K562 (cell line): ENCODE results near the gene ADAM22. TPM values are rescaled to one million over a fixed set of nuclear protein-coding genes. Genes with fewer than 3 reads are reported as not detected.

Source experiments
- ELF1 ChIP-seq: fragments of 200-800 bp; sonication (Bioruptor generic); IDR thresholded peaks from 2 replicates; pipeline ENCODE4 v1.6.1; 2016; ENCODE audit warnings: missing genetic modification characterization, missing compliant biosample characterization
- GTF3C2 ChIP-seq: IDR thresholded peaks from 3 replicates; pipeline ENCODE4 v1.6.1; 2011; ENCODE audit warnings: borderline replicate concordance, mild to moderate bottlenecking, moderate library complexity; ENCODE audit not compliant: insufficient read length; ENCODE audit errors: extremely low read depth
- JUND ChIP-seq, 2 experiments: IDR thresholded peaks; 2 replicates in 1 of 2; 3 replicates in 1 of 2; pipeline ENCODE4 v1.6.1; 2011; ENCODE audit warnings: borderline replicate concordance in 2 of 2, low read depth in 2 of 2, low read length in 2 of 2, improper control_type of control experiment in 1 of 2, missing biosample characterization in 1 of 2, missing genetic modification characterization in 1 of 2, missing genetic modification reagents in 1 of 2
- PRDM10 ChIP-seq: fragments of 450-650 bp; IDR thresholded peaks from 2 replicates; pipeline ENCODE4 v1.6.1; 2018; ENCODE audit not compliant: partially characterized antibody
- SRSF3 ChIP-seq: fragments of 200-400 bp; formaldehyde crosslinking; IDR thresholded peaks from 2 replicates; pipeline ENCODE4 v1.6.1; 2016; ENCODE audit warnings: mild to moderate bottlenecking, low read length, moderate library complexity; ENCODE audit not compliant: insufficient read depth
- TCFL5 ChIP-seq: fragments of 250-450 bp; sonication (Bioruptor Pico); conservative IDR thresholded peaks from 2 replicates; pipeline ENCODE4 v1.6.1; 2021; ENCODE audit warnings: mild to moderate bottlenecking, moderate library complexity, matching md5 sums
- ZNF12 ChIP-seq: sonication (generic); formaldehyde crosslinking; IDR thresholded peaks from 2 replicates; pipeline ENCODE4 v1.4.0; 2020; ENCODE audit warnings: mild to moderate bottlenecking, missing genetic modification reagents
- polyA plus RNA-seq, 8 experiments: library from polyadenylated mRNA; depleted of rRNA in 4 of 8; stranded (reverse) in 5 of 8; unstranded in 3 of 8; fragments of >200 nt; fragmentation: Nextera tagmentation in 2 of 8; fragmentation: Illumina TruSeq in 1 of 8; extraction: Ambion mirVana in 2 of 8; extraction: Trizol in 1 of 8; gene quantifications; 2 replicates each; pipeline versions ENCODE4 v1.2.1 to v1.2.3, GENCODE V29; 2011 to 2014; ENCODE audit warnings: inconsistent platforms in 1 of 8, missing spikeins in 1 of 8
- total RNA-seq, 7 experiments: library from RNA; depleted of rRNA in 6 of 7; stranded (reverse); fragments of >200 nt in 6 of 7; fragmentation: Illumina TruSeq in 2 of 7; extraction: Trizol in 2 of 7; gene quantifications; 2 replicates each; pipeline versions ENCODE4 v1.2.1 to v1.2.3, GENCODE V29; 2011 to 2021; ENCODE audit warnings: low replicate concordance in 1 of 7

ADAM22 gene
- total and polyA plus RNA-seq, 9 of the 15 experiments (the other 6 are each of a cell fraction or from before 2014, with no cell fraction given) = 0.01 to 0.58 (median 0.18) TPM

- no peak for TF ChIP-seq PRDM10
- no peak for TF ChIP-seq GTF3C2
- TF ChIP-seq ELF1 = no peak
- TF ChIP-seq TCFL5 (CRISPR knock-in tag) = no peak
- no peak for TF ChIP-seq SRSF3
- no peak for TF ChIP-seq JUND (IDR thresholded peaks at IDR 0.05; ENCODE audit: borderline replicate concordance, low read depth, low read length)
- TF ChIP-seq JUND (tag; IDR thresholded peaks at IDR 0.05; ENCODE audit: borderline replicate concordance, low read depth, low read length) = no peak
- no peak for TF ChIP-seq ZNF12
- TF ChIP-seq, all 486 proteins: peak for 0
Observed at GRCh38 chr7:88083883-88084282, 149.8 kb downstream of the ADAM22 start (continued).
